NCI-H345 (cell line): ENCODE data around the gene FXYD5.

ENCODE experiments used
- DNase-seq: peaks from one replicate; lab custom pipeline; 2025; lab: John Stamatoyannopoulos, UW

FXYD5 gene

DNA sequence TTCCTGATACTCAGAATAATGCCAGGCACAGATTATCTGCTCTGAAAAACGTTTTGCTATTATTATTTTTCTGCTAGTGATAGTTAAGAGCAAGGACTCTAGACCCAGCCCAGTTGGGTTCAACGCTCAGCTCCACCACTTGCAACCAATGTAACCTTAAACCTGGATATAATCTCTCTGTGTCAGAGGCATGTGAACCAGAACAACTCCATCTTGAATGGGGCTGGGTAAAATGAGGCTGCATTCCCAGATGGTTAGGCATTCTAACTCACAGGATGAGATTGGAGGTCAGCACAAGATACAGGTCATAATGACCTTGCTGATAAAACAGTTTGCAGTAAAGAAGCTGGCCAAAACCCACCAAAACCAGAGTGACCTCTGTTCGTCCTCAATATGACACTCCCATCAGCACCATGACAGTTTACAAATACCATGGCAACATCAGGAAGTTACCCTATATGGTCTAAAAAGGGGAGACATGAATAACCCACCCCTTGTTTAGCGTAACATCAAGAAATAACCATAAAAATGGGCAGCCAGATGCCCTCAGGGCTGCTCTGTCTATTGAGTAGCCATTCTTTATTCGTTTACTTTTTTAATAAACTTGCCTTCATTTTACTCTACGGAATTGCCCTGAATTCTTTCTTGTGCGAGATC lies 60.4 kb downstream of the FXYD5 start:
- no peak for DNase-seq

DNA sequence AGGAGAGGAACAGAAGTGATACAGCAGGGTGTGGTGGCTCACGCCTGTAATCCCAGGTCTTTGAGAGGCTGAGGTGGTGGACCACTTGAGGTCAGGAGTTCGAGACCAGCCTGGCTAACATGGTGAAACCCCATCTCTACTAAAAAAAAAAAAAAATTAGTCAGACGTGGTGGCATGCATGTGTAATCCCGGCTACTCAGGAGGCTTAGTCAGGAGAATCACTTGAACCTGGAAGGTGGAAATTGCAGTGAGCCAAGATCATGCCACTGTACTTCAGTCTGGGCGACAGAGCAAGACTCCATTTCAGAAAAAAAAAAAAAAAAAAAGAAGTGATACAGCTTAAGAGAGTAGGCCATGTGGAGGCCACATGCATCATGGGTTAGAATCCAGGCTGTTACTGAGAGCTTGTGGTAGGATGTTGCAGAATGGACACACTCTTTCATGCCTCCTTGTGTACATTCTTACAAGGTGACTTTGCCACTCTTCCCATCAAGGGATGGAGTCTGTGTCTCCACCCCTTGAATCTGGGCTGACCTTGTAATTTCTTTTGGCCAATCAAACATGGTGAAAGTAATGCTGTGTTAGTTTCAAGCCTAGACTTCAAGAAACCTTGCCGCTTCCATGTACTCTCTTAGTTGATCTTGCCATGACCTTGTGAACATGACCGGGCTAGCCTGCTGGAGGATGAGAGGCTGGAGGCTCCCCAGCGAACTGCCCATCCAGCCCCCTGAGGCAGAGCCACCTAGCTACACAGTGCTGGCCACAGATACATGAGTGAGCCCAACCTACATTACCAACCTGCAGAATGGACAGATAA lies 61.7 kb downstream of the FXYD5 start:
- no peak for DNase-seq

DNA sequence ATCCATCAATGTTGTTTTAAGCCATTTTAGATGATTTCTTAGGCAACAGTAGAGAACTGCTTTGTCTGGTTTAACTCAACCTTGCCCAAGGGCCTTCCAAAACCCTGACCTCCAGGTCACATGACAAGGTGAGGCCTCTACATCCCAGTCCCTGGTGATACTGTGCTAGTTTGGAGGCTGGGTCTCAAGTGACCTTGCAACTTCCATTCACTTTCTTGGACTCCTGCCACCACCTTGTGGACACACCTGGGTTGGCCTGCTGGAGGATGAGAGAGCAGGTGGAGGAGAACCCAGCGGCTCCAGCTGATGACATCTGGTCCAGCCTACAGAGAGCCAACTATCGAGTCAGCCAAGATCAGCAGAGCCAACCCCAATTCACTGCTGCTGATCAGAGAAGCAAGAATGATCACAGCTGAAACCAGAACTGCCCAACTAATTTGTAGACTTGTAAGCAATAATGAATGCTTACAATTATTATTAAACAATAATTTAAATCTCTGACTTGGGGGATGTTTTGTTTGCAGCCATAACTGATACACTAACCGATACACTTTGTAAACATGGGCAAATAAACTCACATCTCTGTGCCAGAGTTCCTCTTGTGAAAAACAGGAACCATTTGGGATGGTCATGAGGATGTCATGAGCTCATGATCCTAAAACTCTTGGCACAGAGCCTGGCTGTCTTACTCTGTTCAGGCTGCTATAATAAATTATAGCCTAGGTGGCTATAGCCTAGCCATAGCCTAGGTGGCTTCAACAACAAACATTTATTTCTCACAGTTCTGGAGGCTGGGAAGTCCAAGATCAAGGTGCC lies 62.5 kb downstream of the FXYD5 start:
- peak; percentile 36 for DNase-seq

DNA sequence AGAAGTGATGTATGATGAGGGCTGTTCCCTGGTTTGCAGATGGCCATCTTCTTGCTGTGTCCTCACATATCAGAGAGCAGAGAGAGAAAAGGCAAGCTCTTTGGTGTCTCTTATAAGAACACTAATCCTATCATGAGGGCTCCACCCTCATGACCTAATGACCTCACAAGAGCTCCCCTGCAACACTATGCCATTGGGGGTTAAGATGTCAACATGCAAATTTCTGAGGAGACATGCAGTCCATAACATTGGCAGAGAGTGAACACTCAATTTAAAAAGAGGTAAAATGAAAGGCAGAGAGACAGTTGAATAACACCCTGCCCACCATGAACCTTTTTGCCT lies 63.1 kb downstream of the FXYD5 start:
- DNase-seq, result no peak

DNA sequence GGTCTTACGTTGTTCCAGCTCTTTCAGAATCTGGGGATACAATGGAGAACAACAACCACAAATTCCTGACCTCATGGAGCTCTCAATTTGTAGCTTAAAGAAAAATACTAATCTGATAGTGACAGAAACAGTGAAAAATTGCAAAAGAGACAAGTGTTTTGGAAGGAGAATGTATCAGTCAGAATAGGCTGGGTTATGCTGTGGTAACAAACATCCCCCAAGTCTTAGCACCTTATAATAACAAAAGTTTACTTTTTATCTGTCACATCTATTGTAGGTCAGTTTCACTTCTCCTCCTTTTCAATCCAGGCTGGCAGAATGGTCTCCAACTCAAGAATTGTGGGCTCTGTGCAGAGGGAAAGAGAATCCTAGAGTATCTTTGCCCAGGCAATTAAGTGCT lies 64.5 kb downstream of the FXYD5 start:
- no peak for DNase-seq
